Fibroblast of skin of right biceps (primary cell): ENCODE results near the gene APLN.

Source experiments
- DNase-seq: peaks from one replicate; pipeline ENCODE4 v3.0.0-alpha.2; 2013

The APLN gene

GRCh38 chrX:129640737-129641136, 14.0 kb downstream of the APLN start:
- DNase-seq: no peak

- no peak for DNase-seq
Measured at GRCh38 chrX:129638917-129639316, 15.8 kb downstream of the APLN start.

GRCh38 chrX:129637217-129638109, 17.3 kb downstream of the APLN start:
- peak; percentile 48 for DNase-seq

- DNase-seq: no peak
Measured at GRCh38 chrX:129636175-129636681, 18.5 kb downstream of the APLN start.

- no peak for DNase-seq
Measured at GRCh38 chrX:129634541-129634940, 20.2 kb downstream of the APLN start.

GRCh38 chrX:129632443-129632842, 22.3 kb downstream of the APLN start:
- DNase-seq: no peak

- no peak for DNase-seq
Measured at GRCh38 chrX:129631849-129632248, 22.9 kb downstream of the APLN start.

- DNase-seq: no peak
Measured at GRCh38 chrX:129629837-129630236, 24.9 kb downstream of the APLN start.

GRCh38 chrX:129626026-129626425, 28.7 kb downstream of the APLN start:
- peak; percentile 47 for DNase-seq

GRCh38 chrX:129622757-129623301, 31.9 kb downstream of the APLN start:
- DNase-seq: peak; percentile 86

GRCh38 chrX:129618997-129619396, 35.8 kb downstream of the APLN start:
- DNase-seq: no peak

- DNase-seq: no peak
Measured at GRCh38 chrX:129617420-129617819, 37.3 kb downstream of the APLN start.

- DNase-seq: no peak
Measured at GRCh38 chrX:129614481-129615255, 40.1 kb downstream of the APLN start.

GRCh38 chrX:129613596-129613995, 41.2 kb downstream of the APLN start:
- no peak for DNase-seq

- no peak for DNase-seq
Measured at GRCh38 chrX:129612396-129612795, 42.4 kb downstream of the APLN start.

- no peak for DNase-seq
Measured at GRCh38 chrX:129609395-129609794, 45.4 kb downstream of the APLN start.

GRCh38 chrX:129608496-129608895, 46.3 kb downstream of the APLN start:
- DNase-seq: no peak

GRCh38 chrX:129606918-129607317, 47.8 kb downstream of the APLN start:
- peak; percentile 39 for DNase-seq

- no peak for DNase-seq
Measured at GRCh38 chrX:129600981-129601424, 53.8 kb downstream of the APLN start.

GRCh38 chrX:129599996-129600395, 54.8 kb downstream of the APLN start:
- DNase-seq: no peak

GRCh38 chrX:129599499-129599898, 55.3 kb downstream of the APLN start:
- no peak for DNase-seq

GRCh38 chrX:129597905-129598304, 56.9 kb downstream of the APLN start:
- DNase-seq: no peak

GRCh38 chrX:129596077-129596476, 58.7 kb downstream of the APLN start:
- no peak for DNase-seq
